GM12878 (cell line): ENCODE results near the gene RARRES1. TPM values are rescaled to one million over a fixed set of nuclear protein-coding genes. Genes with fewer than 3 reads are reported as not detected.

Source experiments
- ATAC-seq: fragments of 200-7000 bp; cut with Tn5 transposase; 3 replicates; pipeline ENCODE4 v1.9.1; 2020; ENCODE audit warnings: mild to moderate bottlenecking, moderate library complexity
- BruUV-seq: library from RNA; stranded (reverse); fragments of 400-500 nt; replicated peaks from 2 replicates; lab custom pipeline; 2021; lab: Mats Ljungman, UMichigan
- CTCF ChIA-PET: fragments of 300-600 bp; sonication (Branson Sonifier 250); formaldehyde crosslinking; extraction: SDS; loops from one replicate; lab custom pipeline; 2021; ENCODE audit warnings: inconsistent platforms; lab: Yijun Ruan, JAX
- POLR2A ChIA-PET: fragments of 350-600 bp; formaldehyde crosslinking; extraction: SDS; loops from one replicate; lab custom pipeline; 2021; ENCODE audit warnings: inconsistent platforms; lab: Charles Lee
- RAD21 ChIA-PET: fragments of 300-600 bp; sonication (Branson Sonifier 250); formaldehyde crosslinking; loops from one replicate; lab custom pipeline; 2023; ENCODE audit warnings: antibody characterized with exemption; ENCODE audit not compliant: unreplicated experiment; lab: Charles Lee
- SMC1A ChIA-PET: fragments of 300-600 bp; sonication (Branson Sonifier 250); formaldehyde crosslinking; loops from one replicate; lab custom pipeline; 2023; ENCODE audit not compliant: unreplicated experiment, uncharacterized antibody; lab: Charles Lee
- DNase-seq: peaks from one replicate; pipeline ENCODE4 v3.0.0-alpha.2; 2011; ENCODE audit warnings: low read depth, low spot score
- FAIRE-seq: peaks from 3 replicates; lab custom pipeline; 2011; peaks lifted over from hg19 to GRCh38; lab: Jason Lieb, UNC
- H2AFZ ChIP-seq: 2 replicates; pipeline ENCODE4 v1.6.0; 2011; ENCODE audit warnings: low read depth, low read length, control low read depth; ENCODE audit not compliant: control insufficient read depth
- H3K27ac ChIP-seq: 2 replicates; pipeline ENCODE4 v1.5.1; 2011; ENCODE audit warnings: control low read depth; ENCODE audit not compliant: control insufficient read depth, insufficient read depth
- H3K27me3 ChIP-seq, 2 experiments: replicated peaks in 1 of 2; 2 replicates each; pipeline versions ENCODE4 v1.6.0 to v1.6.1; 2011; ENCODE audit warnings: low read length in 1 of 2; ENCODE audit not compliant: control insufficient read depth in 2 of 2, insufficient read depth in 2 of 2
- H3K36me3 ChIP-seq, 2 experiments: 2 replicates each; pipeline ENCODE4 v1.5.1; 2011; ENCODE audit warnings: low read length in 1 of 2; ENCODE audit not compliant: control insufficient read depth in 2 of 2, insufficient read depth in 2 of 2
- H3K4me1 ChIP-seq: 2 replicates; pipeline ENCODE4 v1.6.1; 2011; ENCODE audit warnings: mild to moderate bottlenecking, low read length, moderate library complexity, mixed read lengths; ENCODE audit not compliant: control insufficient read depth, insufficient read depth
- H3K4me2 ChIP-seq: 2 replicates; pipeline ENCODE4 v1.6.0; 2011; ENCODE audit warnings: control low read depth; ENCODE audit not compliant: control insufficient read depth, insufficient read depth
- H3K4me3 ChIP-seq: fragments of 200-600 bp; sonication (generic); 2 replicates; pipeline ENCODE4 v1.5.1; 2016
- H3K79me2 ChIP-seq: 2 replicates; pipeline ENCODE4 v1.6.0; 2011; ENCODE audit warnings: low read length; ENCODE audit not compliant: control insufficient read depth, insufficient read depth
- H3K9ac ChIP-seq: 2 replicates; pipeline ENCODE4 v1.8.0; 2011; ENCODE audit warnings: low read length, control low read depth, mixed read lengths; ENCODE audit not compliant: control insufficient read depth, insufficient read depth
- H3K9me3 ChIP-seq: replicated peaks from 3 replicates; pipeline ENCODE4 v1.5.1; 2011; ENCODE audit warnings: mild to moderate bottlenecking, low read length; ENCODE audit not compliant: control insufficient read depth, insufficient read depth
- H4K20me1 ChIP-seq: 2 replicates; pipeline ENCODE4 v1.6.0; 2011; ENCODE audit not compliant: control insufficient read depth, insufficient read depth
- CHD2 ChIP-seq: IDR thresholded peaks from 2 replicates; pipeline ENCODE4 v1.6.1; 2011; ENCODE audit warnings: low read depth, low read length, improper control_type of control experiment, borderline replicate concordance
- IRF3 ChIP-seq: fragments of 450-650 bp; IDR thresholded peaks from 2 replicates; pipeline ENCODE4 v1.6.1; 2014; ENCODE audit warnings: mild to moderate bottlenecking
- JUNB ChIP-seq: IDR thresholded peaks from 2 replicates; pipeline ENCODE4 v1.6.1; 2016; ENCODE audit warnings: antibody characterized with exemption, mild to moderate bottlenecking
- JUND ChIP-seq: IDR thresholded peaks from 2 replicates; pipeline ENCODE4 v1.6.1; 2012; ENCODE audit warnings: low read depth, mild to moderate bottlenecking, low read length, improper control_type of control experiment, moderate library complexity
- MTA2 ChIP-seq: fragments of 450-650 bp; IDR thresholded peaks from 2 replicates; pipeline ENCODE4 v1.6.1; 2016; ENCODE audit warnings: low read depth, mild to moderate bottlenecking, moderate library complexity
- NFXL1 ChIP-seq: fragments of 450-650 bp; IDR thresholded peaks from 2 replicates; pipeline ENCODE4 v1.6.1; 2017; ENCODE audit warnings: antibody characterized with exemption, mild to moderate bottlenecking, borderline replicate concordance
- NRF1 ChIP-seq: conservative IDR thresholded peaks from 2 replicates; pipeline ENCODE4 v1.6.1; 2011; ENCODE audit warnings: mild to moderate bottlenecking, low read depth, low read length, improper control_type of control experiment
- PRDM15 ChIP-seq: fragments of 450-650 bp; formaldehyde crosslinking; IDR thresholded peaks from 2 replicates; pipeline ENCODE4 v1.4.0; 2020; ENCODE audit warnings: mild to moderate bottlenecking, moderate library complexity
- WGBS: methylation state at CpG from one replicate; pipeline ENCODE4 v1.1.6; 2016; ENCODE audit warnings: low lambda C conversion rate; ENCODE audit not compliant: insufficient replicate concordance, insufficient coverage; ENCODE audit errors: missing lambda C conversion rate; 5-methylcytosine and 5-hydroxymethylcytosine counted together
- in situ Hi-C: fragments of 300-500 bp; cut with MboI; formaldehyde crosslinking; loops from 9 replicates; pipeline ENCODE4 v1.14.3; 2018; ENCODE audit warnings: mixed read lengths
- intact Hi-C: fragments of 100-400 bp; cut with micrococcal nuclease; formaldehyde crosslinking; loops from one replicate; pipeline ENCODE4 v1.14.2; 2022; ENCODE audit not compliant: unreplicated experiment
- polyA plus RNA-seq, 11 experiments: library from polyadenylated mRNA; depleted of rRNA in 4 of 11; unstranded in 6 of 11; stranded (reverse) in 5 of 11; fragments of >200 nt; fragmentation: Nextera tagmentation in 4 of 11; fragmentation: Illumina TruSeq in 1 of 11; extraction: Ambion mirVana in 4 of 11; extraction: Trizol in 1 of 11; gene quantifications; 1 replicate in 1 of 11; 2 replicates in 10 of 11; pipeline versions ENCODE4 v1.2.1 to v1.2.3, GENCODE V29; 2011 to 2016; ENCODE audit warnings: inconsistent platforms in 2 of 11, missing spikeins in 2 of 11, low read depth in 1 of 11
- total RNA-seq, 4 experiments: library from RNA; depleted of rRNA in 3 of 4; stranded (reverse); fragments of >200 nt in 3 of 4; fragmentation: Illumina TruSeq in 1 of 4; extraction: Trizol in 1 of 4; gene quantifications; 2 replicates each; pipeline versions ENCODE4 v1.2.1 to v1.2.3, GENCODE V29; 2013 to 2021
- TF ChIP-seq, protein P1 (sequence below): IDR thresholded peaks from 2 replicates; pipeline ENCODE4 v1.6.1; 2012; ENCODE audit warnings: low read length, inconsistent platforms

Gene RARRES1
- total and polyA plus RNA-seq, 10 of the 15 experiments (the other 5 are each of a cell fraction or from before 2014, with no cell fraction given): 0.02 to 0.83 (median 0.63) TPM; not detected in 7

DNA sequence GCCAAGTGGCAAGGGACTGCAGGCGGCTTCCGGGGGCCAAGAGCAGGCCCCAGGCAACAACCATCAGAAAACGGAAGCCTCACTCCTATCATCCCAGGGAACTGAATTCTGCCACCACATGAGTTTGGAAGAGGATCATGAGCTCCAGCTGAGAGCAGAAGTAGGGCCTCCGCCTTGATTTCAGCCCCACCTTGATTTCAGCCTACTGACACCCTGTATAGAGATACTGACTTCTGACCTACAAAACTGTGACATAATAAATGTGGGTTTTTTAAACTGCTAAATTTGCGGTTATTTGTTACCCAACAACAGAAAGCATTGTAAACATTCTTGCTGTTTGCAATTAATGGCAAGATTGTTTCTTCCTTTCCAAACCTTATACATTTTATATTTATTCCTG is 21.6 kb upstream of the RARRES1 start:
- no peak overlapping the region for H3K4me3 ChIP-seq
- H3K9ac ChIP-seq: no peak overlapping the region
- in situ Hi-C loops (no loop called here), intact Hi-C loops (no loop called here)
- TF ChIP-seq, protein P1, sequence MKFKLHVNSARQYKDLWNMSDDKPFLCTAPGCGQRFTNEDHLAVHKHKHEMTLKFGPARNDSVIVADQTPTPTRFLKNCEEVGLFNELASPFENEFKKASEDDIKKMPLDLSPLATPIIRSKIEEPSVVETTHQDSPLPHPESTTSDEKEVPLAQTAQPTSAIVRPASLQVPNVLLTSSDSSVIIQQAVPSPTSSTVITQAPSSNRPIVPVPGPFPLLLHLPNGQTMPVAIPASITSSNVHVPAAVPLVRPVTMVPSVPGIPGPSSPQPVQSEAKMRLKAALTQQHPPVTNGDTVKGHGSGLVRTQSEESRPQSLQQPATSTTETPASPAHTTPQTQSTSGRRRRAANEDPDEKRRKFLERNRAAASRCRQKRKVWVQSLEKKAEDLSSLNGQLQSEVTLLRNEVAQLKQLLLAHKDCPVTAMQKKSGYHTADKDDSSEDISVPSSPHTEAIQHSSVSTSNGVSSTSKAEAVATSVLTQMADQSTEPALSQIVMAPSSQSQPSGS: no peak
- TF ChIP-seq NRF1: no peak
- TF ChIP-seq CHD2: no peak
- TF ChIP-seq JUND: no peak
- TF ChIP-seq IRF3: no peak
- no peak for TF ChIP-seq PRDM15 (CRISPR knock-in tag)
- no peak for TF ChIP-seq MTA2
- TF ChIP-seq NFXL1: no peak
- no peak for TF ChIP-seq JUNB
- H3K4me2 ChIP-seq: no peak overlapping the region
- H4K20me1 ChIP-seq: no peaks in the 10 kb centered on the region
- SMC1A ChIA-PET: no interaction called here
- CTCF ChIA-PET: interaction anchor here (1.0 to 1.2 kb wide), 3 partner anchors 11 to 27 kb away, joined by 3 to 5 read pairs (median 3); no protein-coding TSS in a partner anchor
- no peak overlapping the region for H3K27ac ChIP-seq
- no TSS peak for BruUV-seq
- H2AFZ ChIP-seq: no peak overlapping the region
- no peaks in the 10 kb centered on the region for H3K27me3 ChIP-seq
- no peaks in the 10 kb centered on the region for H3K4me1 ChIP-seq
- H3K9me3 ChIP-seq: no peaks in the 10 kb centered on the region
- 85% methylated on average over 5 of the region's 5 CpGs for WGBS
- POLR2A ChIA-PET: no interaction called here
- no peaks in the 10 kb centered on the region for H3K36me3 ChIP-seq
- ATAC-seq (no peak), DNase-seq (no peak), FAIRE-seq (no peak)
- no peaks in the 10 kb centered on the region for H3K79me2 ChIP-seq
- RAD21 ChIA-PET: no interaction called here
